Measurements from ENCODE around the gene ERBB4.

GRCh38 chr2:211955648-211956047 is 583.0 kb downstream of the ERBB4 start:
- TF ChIP-seq, protein P1, sequence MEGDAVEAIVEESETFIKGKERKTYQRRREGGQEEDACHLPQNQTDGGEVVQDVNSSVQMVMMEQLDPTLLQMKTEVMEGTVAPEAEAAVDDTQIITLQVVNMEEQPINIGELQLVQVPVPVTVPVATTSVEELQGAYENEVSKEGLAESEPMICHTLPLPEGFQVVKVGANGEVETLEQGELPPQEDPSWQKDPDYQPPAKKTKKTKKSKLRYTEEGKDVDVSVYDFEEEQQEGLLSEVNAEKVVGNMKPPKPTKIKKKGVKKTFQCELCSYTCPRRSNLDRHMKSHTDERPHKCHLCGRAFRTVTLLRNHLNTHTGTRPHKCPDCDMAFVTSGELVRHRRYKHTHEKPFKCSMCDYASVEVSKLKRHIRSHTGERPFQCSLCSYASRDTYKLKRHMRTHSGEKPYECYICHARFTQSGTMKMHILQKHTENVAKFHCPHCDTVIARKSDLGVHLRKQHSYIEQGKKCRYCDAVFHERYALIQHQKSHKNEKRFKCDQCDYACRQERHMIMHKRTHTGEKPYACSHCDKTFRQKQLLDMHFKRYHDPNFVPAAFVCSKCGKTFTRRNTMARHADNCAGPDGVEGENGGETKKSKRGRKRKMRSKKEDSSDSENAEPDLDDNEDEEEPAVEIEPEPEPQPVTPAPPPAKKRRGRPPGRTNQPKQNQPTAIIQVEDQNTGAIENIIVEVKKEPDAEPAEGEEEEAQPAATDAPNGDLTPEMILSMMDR (IDR thresholded peaks at IDR 0.05), result no peak
- TF ChIP-seq ZFX (IDR thresholded peaks at IDR 0.05; ENCODE audit: borderline replicate concordance), result no peak

Data from 22Rv1 (cell line).